ENCODE results near the gene PPP3R2.

GRCh38 chr9:101591787-101592446, 2.9 kb downstream of the PPP3R2 start:
- no peak for TF ChIP-seq CTCF (IDR thresholded peaks at IDR 0.05; ENCODE audit: extremely low read depth in 1 of 2, insufficient read depth in 1 of 2, low read depth in 1 of 2, low read length in 2 of 2)
- TF ChIP-seq POLR2AphosphoS5 (IDR thresholded peaks at IDR 0.05; ENCODE audit: insufficient read depth, low read depth, low read length), result no peak
